Endometrial microvascular endothelial cells (primary cell): Measurements from ENCODE around the gene DYNLT2B. TPM values are rescaled to one million over a fixed set of nuclear protein-coding genes. Genes with fewer than 3 reads are reported as not detected.
"Not testable (repeated sequence)": the region's sequence is repeated elsewhere in the genome, so short reads cannot be mapped to it uniquely, and the experiment has no call there.

Experiments
- in situ Hi-C: cut with HindIII; loops from 2 replicates; pipeline ENCODE4 v1.10.0; 2017; ENCODE audit warnings: low sequenced_read_pairs, low pct_unique_long_range_greater_than_20kb; ENCODE audit errors: inconsistent ontology term
- total RNA-seq: library from RNA; depleted of rRNA; stranded (reverse); fragments of >200 nt; gene quantifications from one replicate; pipeline ENCODE4 v1.2.3, GENCODE V29; 2015; ENCODE audit errors: inconsistent ontology term

The DYNLT2B gene
- total RNA-seq, 1 donor from 2014 or later: 5.0 TPM

DNA sequence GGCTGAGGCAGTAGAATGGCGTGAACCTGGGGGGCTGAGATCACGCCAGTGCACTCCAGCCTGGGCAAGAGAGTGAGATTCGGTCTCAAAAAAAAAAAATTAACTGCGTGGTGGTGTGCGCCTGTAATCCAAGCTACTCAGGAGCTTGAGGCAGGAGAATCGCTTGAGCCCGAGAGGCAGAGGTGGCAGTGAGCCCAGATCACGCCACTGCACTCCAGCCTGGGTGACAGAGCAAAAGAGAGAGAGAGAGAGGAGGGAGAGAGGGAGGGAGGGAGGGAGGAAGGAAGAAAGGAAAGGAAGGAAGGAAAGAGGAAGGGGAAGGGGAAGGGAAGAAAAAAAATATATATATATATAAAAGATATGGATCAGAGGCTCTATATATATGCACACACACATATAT lies 14.1 kb upstream of the DYNLT2B start:
- in situ Hi-C loops: no loop called here

DNA sequence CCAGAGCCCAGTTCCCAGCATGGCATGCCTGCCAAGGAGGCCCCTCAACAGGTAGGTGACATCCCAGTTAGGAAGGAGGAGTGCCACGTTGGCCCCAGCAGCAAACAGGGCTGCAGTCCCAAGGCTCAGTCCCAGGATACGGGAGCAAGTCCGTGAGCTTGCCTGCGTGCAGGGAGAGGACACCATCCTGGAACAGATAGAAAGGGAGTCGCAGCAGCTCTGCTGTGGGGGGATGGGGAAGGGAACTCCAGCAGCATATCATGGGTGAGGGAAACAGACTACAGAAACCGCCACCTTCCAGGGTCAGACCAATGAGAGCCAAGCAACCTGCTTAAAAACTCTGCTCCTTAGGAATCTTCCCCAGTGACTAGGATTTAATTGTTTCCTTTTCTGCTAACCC lies 9.4 kb upstream of the DYNLT2B start:
- in situ Hi-C loops: no loop called here

DNA sequence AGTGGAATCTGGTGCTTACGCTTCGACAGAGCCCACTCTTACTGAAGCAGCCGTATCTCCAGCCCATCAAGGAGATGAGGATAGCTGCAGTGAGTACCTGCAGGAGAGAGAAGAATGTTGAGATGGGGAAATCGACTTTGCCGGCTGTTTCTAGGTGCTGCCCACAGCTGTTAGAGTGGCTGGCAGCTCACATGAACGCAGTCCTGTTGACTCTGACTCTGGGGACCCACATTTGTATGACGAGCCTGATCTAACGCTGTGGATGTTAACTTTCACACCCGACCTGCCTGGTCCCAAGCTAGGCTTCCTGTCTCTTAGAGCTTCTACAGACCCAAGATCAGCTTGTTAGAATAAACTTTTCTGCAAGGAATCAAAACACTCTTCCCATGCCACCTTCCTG lies 8.9 kb upstream of the DYNLT2B start:
- in situ Hi-C loops: no loop called here

DNA sequence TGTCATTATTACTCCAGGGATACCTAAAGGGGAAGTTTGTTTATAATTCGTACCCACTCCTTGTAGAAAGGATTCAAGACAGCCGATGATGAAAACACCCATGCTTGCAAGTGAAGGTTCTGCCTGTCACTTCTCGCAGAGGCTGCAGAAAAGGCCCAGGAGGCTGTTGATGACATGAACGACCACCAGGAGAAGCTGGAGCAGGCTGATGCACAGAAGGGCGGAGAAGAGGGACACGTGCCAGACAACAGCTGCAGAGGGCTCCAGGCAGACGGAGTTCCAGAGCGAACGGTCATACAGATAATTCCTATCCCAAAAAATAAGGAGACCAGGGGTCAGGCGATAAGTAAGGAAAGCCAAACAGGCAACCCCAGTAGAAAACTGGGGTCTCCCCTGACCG lies 5.7 kb upstream of the DYNLT2B start:
- in situ Hi-C loops: no loop called here

DNA sequence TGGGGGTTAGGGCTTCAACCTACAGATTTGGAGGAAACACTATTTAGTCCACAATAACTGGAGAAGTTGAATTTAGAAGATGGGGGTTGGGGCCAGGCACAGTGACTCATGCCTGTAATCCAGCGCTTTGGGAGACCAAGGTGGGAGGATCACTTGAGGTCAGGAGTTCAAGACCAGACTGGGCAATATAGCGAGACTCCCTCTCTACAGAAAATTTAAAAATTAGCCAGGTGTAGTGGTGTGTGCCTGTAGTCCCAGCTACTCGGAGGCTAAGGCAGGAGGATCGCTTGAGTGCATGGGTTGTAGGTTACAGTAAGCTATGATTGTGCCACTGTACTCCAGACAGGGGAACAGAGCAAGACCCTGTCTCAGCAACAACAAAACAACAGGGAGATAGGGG lies 5.0 kb upstream of the DYNLT2B start:
- in situ Hi-C loops: no loop called here

DNA sequence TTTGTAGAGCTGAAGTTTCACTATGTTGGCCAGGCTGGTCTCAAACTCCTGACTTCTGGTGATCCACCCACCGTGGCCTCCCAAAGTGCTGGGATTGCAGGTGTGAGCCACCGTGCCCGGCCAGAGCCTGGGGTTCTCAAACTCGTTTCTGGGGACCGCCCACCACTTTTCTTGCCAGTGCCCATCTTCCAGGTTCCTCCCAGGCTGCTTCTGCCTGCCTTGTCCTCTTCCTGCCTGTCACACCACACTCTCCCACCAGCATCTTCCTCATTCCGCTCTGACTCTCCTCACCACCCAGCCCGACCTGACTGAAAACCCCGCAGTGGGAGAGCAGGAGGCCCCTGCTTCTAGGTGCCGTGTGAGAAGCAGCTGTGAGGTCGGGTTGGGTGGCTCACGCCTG lies 3.1 kb upstream of the DYNLT2B start:
- in situ Hi-C loops: no loop called here

DNA sequence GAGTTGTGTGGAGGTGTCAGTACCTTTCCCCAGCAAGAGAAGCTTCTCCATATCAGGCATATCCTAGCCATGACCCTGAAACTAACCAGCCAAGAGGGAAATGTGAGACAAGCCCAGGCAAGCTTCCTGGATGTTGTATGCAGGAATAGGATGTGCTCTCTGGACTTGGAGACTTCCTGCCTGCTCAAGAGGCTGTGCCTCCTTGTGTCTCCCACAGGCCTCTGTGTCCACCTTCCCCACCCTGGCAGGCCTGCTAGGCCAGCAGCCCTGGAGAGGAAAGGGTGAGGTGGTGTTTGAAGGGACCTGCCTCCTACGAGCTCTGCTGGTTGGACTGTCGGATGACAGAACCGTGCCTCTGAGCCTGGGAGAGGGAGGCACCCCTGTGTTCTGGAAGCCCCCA lies 2.1 kb upstream of the DYNLT2B start:
- in situ Hi-C loops: no loop called here

DNA sequence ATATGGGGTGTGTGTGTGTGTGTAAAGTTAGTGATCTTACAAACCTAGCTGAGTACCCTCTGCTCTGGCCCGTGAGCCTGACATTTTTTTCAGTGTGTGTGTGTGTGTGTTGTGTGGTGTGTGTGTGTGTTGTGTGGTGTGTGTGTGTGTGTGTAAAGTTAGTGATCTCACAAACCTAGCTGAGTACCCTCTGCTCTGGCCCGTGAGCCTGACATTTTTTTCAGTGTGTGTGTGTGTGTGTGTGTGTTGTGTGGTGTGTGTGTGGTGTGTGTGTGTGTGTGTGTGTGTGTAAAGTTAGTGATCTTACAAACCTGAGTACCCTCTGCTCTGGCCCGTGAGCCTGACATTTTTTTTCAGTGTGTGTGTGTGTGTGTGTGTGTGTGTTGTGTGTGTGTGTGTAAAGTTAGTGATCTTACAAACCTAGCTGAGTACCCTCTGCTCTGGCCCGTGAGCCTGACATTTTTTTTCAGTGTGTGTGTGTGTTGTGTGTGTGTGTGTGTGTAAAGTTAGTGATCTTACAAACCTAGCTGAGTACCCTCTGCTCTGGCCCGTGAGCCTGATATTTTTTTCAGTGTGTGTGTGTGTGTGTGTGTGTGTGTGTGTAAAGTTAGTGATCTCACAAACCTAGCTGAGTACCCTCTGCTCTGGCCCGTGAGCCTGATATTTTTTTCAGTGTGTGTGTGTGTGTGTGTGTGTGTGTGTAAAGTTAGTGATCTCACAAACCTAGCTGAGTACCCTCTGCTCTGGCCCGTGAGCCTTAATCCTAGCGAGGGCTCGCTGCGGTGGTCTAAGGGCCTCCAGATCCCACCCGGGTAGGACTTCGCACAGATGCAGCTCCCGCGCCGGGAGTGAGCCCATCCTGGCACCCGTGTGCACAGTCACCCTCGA lies 997 bp downstream of the DYNLT2B start:
- in situ Hi-C loops: not testable (repeated sequence)

DNA sequence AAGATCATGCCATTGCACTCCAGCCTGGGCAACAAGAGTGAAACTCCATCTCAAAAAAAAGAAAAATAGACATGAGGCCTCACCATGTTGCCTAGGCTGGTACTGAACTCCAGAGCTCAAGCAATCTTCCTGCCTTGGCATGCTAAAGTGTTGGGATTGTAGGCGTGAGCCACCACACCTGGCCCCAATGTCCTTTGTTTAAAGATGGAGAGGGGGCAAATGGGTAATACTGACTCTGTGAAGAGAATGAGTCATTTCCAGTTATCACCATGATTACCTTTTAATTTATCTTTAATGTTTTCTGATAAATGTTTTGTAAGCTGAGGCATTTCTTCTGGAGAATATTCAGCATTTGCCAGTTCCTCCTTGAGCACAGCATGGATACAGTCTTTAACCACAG lies 2.2 kb downstream of the DYNLT2B start:
- in situ Hi-C loops: no loop called here

DNA sequence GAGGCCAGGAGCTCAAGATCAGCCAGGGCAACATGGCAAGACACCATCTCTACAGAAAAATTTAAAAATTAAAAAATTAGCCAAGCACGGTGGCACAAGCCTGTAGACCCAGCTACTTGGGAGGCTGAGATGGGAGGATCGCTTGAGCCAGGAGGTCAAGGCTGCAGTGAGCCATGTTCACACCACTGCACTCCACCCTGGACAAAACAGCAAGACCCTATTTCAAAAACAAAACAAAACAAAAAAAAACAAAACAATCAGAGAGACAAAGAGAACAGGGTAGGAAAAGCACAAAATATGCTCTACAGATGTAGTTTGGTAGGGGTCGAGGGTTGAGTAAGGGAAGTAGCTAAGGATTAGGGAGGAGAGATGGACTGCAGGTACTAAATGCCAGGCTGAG lies 3.4 kb downstream of the DYNLT2B start:
- in situ Hi-C loops: no loop called here

DNA sequence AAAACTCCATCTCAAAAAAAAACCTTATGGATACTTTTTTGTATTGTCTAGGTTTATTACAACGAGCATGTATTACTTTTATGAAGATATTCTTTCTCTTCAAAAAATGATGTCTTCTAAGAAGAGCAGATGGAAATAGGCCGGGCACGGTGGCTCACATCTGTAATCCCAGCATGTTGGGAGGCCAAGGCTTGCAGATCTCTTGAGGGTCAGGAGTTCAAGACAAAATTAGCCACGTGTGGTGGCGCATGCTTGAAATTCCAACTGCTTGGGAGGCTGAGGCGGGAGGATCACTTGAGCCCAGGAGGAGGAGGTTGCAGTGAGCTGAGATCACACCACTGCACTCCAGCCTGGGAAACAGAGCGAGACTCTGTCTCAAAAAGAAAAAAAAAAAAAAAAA lies 4.0 kb downstream of the DYNLT2B start:
- in situ Hi-C loops: not testable (repeated sequence)

DNA sequence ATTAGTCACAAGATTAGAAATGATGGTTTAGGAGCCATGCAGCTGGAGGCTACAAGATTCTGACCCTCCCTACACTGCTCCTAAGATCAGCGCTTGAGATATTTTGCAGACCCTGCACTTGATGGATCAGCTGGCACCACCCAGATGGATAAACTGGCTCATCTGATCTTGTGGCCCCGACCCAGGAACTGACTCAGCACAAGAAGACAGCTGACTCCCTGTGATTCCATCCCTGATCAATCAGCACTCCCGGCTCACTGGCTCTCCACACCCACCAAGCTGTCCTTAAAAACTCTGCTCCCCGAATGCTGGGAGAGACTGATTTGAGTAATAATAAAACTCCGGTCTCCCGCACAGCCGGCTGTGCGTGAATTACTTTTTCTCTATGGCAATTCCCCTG lies 15.1 kb downstream of the DYNLT2B start:
- in situ Hi-C loops: not testable (repeated sequence)

DNA sequence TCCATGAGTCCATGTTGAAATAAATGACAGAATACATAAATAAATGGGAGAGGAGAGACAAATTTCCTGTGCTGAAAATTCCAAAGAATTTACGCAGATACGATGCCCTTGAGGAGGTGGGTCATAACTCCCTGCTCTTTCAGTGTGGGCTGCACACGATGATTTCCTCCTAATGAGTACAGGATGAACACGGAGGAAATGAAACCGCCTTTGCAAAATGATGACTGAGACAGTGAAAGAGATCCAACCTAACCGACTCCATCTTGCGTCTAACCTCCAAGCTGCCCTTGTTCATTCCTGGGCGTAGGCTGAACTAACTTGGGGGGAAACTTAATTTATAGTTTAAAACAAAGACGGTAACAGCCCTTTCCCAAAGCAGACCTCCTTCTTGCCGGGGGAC lies 15.5 kb downstream of the DYNLT2B start:
- in situ Hi-C loops: not testable (repeated sequence)

DNA sequence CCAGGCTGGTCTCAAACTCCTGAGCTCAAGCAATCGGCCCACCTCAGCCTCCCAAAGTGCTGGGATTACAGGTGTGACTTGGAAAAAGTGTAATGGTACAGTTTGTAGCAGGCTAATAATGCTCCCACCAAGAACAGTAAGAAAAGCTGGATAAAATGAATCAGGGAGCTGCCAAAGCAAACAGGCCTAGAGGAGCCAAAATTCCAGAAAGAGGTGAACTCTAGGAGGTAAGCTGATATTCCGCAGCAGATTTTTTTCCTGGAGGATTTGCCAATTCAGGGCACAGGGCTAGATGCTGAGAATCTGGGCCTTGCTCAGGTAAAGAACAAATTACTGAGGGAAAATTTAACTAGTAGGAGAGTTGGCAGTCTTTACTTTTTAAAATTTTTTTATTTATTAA lies 19.5 kb downstream of the DYNLT2B start:
- in situ Hi-C loops: no loop called here

DNA sequence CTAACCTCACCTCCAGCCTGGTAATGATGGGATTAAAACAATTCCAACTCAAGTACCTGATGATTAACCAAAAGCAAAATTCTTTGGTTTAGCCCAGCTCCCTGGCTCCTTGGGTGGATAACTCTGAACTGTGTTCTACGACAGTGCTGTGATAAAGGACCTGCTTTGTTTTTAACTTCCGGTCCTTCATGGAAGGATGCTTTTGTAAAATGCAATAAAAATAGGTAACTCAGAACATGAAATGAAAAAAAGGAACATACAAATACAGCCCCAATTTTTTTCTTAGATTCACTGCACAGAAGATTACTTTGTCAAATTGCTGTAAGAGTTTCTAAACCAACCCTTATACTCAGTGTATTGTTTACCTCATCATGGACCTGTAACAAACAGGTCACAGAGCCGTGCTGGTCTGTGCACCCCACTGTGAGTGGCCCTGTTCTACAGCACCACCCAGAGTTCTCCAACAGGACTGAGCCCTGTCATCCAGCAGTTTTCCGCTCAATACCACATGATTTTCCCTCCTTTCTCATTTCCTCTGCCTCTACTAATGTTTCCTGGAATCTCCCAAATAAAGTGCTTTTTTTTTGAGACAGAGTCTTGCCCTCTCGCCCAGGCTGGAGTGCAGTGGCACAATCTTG lies 25.6 kb downstream of the DYNLT2B start:
- in situ Hi-C loops: no loop called here

DNA sequence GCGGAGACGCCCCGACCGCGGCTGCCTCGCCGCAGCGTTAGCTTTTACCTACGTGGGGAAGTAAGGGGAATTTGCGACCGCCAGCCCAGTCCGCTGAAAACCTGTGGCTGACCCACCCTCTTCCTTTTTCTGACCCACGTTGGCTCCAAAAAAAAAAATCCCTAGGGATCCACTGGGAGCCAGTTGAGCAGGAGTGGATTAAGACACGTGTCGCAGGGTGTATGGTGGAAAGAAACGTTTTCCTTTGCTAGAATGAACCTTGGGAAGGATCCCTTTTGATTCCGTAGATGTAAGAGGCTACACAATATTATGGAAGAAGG lies 29.9 kb downstream of the DYNLT2B start:
- in situ Hi-C loops: no loop called here

DNA sequence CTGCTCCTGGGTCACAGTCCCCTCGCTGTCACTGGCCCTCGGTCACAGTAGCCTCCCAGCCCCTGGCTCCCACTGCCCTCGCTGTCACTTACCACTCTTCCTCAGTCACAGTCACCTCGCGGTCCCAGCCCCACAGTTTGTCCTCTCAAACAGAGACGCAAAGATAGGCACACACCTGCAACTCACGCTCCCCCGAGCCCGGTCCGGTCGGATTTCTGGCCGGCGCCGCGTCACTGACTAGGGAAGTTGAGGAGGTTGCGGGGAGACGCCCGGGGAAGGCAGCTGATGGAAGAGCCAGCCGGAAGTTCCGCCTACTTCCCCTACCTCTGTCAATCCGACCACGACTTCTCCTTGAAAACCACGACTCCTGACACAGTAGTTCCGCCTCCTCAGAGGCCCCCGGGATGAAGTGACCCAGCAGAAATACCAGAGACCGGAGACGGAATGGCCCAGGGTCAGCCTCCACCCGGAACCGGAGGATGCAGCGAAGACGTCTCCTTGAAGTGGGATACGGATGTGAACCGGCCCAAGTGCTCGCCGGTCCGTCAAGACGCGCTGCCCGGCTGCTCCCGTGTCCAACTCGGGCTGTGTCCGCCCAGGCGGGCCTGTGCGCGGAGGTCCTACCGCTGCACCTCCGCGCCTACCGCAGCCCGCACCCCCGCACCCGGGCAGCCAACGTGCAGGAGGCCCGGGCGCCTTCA lies 30.4 kb downstream of the DYNLT2B start, which contains the start of gene PCYT1A:
Gene PCYT1A (minus strand): TSS at position 287 of the 701 bp plus-strand sequence. CDS start 17,195 bp downstream, outside the sequence.
- in situ Hi-C loops: no loop called here

DNA sequence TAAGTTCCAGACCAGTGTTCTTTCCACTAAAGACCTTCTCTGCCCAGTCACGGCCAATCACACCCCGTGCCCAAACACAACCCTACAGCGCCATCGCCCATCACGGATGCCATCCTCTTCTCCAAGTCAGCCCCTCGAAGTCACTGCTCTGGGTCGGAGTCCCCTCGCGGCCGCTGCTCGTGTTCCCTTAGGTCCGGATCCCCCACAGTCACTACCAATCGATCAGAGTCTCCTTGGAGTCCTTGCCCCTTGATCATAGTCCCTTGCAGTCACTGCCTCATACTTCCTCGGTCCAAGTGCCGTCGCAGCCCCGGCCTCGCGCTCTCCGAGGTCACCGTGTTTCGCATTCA lies 31.0 kb downstream of the DYNLT2B start:
- in situ Hi-C loops: no loop called here

DNA sequence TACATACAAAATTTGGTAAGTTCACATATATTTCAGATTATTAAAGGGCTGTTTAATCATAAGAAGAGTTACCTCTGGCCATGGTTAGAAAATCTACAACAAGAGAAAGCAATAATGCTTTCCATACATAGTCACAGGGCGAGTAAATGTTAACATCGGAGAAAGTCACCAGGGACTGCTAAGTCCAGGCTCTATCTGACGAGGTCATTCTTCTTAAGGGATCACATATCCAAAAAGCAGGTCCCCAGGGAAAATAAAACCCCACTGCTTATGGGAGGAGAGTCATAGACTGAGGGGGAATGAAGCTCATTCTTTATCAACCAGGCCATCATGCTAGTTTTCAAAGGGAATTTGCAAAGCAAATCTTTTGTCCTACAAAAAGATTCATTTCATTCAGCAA lies 33.6 kb downstream of the DYNLT2B start:
- in situ Hi-C loops: no loop called here

DNA sequence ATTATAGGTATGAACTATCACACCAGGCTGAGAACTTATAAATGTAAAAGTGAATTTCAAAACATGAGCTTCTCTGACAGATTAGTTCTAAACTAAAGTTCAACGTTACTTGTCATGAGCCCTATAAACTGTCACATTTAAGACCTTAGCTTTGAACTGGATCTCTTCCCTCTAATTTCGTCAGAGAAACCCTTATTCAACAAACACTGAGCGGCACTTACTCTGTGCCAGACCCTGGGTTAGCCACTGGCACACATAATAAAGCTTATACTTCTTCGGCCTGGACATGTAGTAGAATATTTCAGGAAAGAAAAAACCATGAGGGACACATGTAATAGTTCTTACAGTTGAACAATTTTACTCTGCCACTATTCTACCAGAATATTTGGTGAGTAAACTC lies 36.1 kb downstream of the DYNLT2B start:
- in situ Hi-C loops: no loop called here
